K562 (cell line): ENCODE data around the gene DBNL. TPM values are rescaled to one million over a fixed set of nuclear protein-coding genes. Genes with fewer than 3 reads are reported as not detected.
A peak's percentile ranks its signal among the peaks of the same experiment; 100 is the strongest.

Source experiments
- ADNP ChIP-seq: fragments of 200-800 bp; sonication (Bioruptor generic); IDR thresholded peaks from 2 replicates; pipeline ENCODE4 v1.6.1; 2016; ENCODE audit warnings: missing genetic modification characterization, missing compliant biosample characterization
- CBX3 ChIP-seq, 2 experiments: IDR thresholded peaks; 1 replicate in 1 of 2; 2 replicates in 1 of 2; pipeline ENCODE4 v1.6.1; 2012; ENCODE audit warnings: inconsistent platforms in 2 of 2, low read length in 2 of 2, borderline replicate concordance in 1 of 2, control low read depth in 1 of 2
- CCAR2 ChIP-seq: fragments of 200-400 bp; formaldehyde crosslinking; IDR thresholded peaks from 2 replicates; pipeline ENCODE4 v1.6.1; 2017; ENCODE audit warnings: mild to moderate bottlenecking, low read depth, low read length
- ERF ChIP-seq: fragments of 450-650 bp; formaldehyde crosslinking; IDR thresholded peaks from 2 replicates; pipeline ENCODE4 v1.4.0; 2020; ENCODE audit warnings: mild to moderate bottlenecking, mixed read lengths
- ETV6 ChIP-seq, 3 experiments: fragments of 150-350 bp in 1 of 3; sonication (generic) in 1 of 3; formaldehyde crosslinking in 1 of 3; IDR thresholded peaks; 2 replicates each; pipeline versions ENCODE4 v1.6.1 to v1.8.0; 2014 to 2022; ENCODE audit warnings: borderline replicate concordance in 2 of 3, low read depth in 2 of 3, antibody characterized with exemption in 1 of 3, low read length in 1 of 3, mild to moderate bottlenecking in 1 of 3, missing genetic modification reagents in 1 of 3
- FOS ChIP-seq: IDR thresholded peaks from 3 replicates; pipeline ENCODE4 v1.6.1; 2011; ENCODE audit not compliant: insufficient read length; ENCODE audit errors: extremely low read depth
- GTF2F1 ChIP-seq: IDR thresholded peaks from 2 replicates; pipeline ENCODE4 v1.6.1; 2011; ENCODE audit warnings: low read depth, low read length, improper control_type of control experiment
- HDAC6 ChIP-seq: IDR thresholded peaks from 2 replicates; pipeline ENCODE4 v1.6.1; 2012; ENCODE audit warnings: low read depth, mild to moderate bottlenecking, control low read depth, inconsistent platforms, low read length, moderate library complexity
- MEF2D ChIP-seq: conservative IDR thresholded peaks from 2 replicates; pipeline ENCODE4 v1.6.1; 2016; ENCODE audit warnings: low read depth, missing genetic modification characterization, missing compliant biosample characterization
- PHB ChIP-seq: fragments of 250-450 bp; sonication (Bioruptor Pico); IDR thresholded peaks from 2 replicates; pipeline ENCODE4 v1.5.0; 2021
- PPARD ChIP-seq: fragments of 250-450 bp; sonication (Bioruptor Pico); IDR thresholded peaks from 2 replicates; pipeline ENCODE4 v1.8.0; 2022; ENCODE audit warnings: inconsistent platforms, mild to moderate bottlenecking, moderate library complexity
- SMAD2 ChIP-seq: fragments of 150-350 bp; IDR thresholded peaks from 2 replicates; pipeline ENCODE4 v1.6.1; 2014; ENCODE audit warnings: low read depth, mild to moderate bottlenecking, low read length
- TSC22D4 ChIP-seq: fragments of 450-650 bp; IDR thresholded peaks from 2 replicates; pipeline ENCODE4 v1.6.1; 2016; ENCODE audit warnings: missing genetic modification characterization, missing biosample characterization, control low read depth
- ZNF12 ChIP-seq: sonication (generic); formaldehyde crosslinking; IDR thresholded peaks from 2 replicates; pipeline ENCODE4 v1.4.0; 2020; ENCODE audit warnings: mild to moderate bottlenecking, missing genetic modification reagents
- ZNF23 ChIP-seq: fragments of 250-450 bp; sonication (Bioruptor Pico); IDR thresholded peaks from 2 replicates; pipeline ENCODE4 v1.4.0; 2020; ENCODE audit warnings: mild to moderate bottlenecking
- ZNF445 ChIP-seq: fragments of 250-450 bp; sonication (Bioruptor Pico); IDR thresholded peaks from 2 replicates; pipeline ENCODE4 v1.4.0; 2020; ENCODE audit warnings: low read depth, mild to moderate bottlenecking, moderate library complexity
- ZNF696 ChIP-seq: fragments of 250-450 bp; sonication (Bioruptor Pico); conservative IDR thresholded peaks from 2 replicates; pipeline ENCODE4 v1.4.0; 2020; ENCODE audit warnings: mild to moderate bottlenecking, moderate library complexity
- ZNF780A ChIP-seq: fragments of 250-450 bp; sonication (Bioruptor Pico); IDR thresholded peaks from 2 replicates; pipeline ENCODE4 v1.5.0; 2021; ENCODE audit warnings: mild to moderate bottlenecking
- ZNF785 ChIP-seq: fragments of 250-450 bp; sonication (Bioruptor Pico); IDR thresholded peaks from 2 replicates; pipeline ENCODE4 v1.4.0; 2020; ENCODE audit warnings: mild to moderate bottlenecking
- polyA plus RNA-seq, 8 experiments: library from polyadenylated mRNA; depleted of rRNA in 4 of 8; stranded (reverse) in 5 of 8; unstranded in 3 of 8; fragments of >200 nt; fragmentation: Nextera tagmentation in 2 of 8; fragmentation: Illumina TruSeq in 1 of 8; extraction: Ambion mirVana in 2 of 8; extraction: Trizol in 1 of 8; gene quantifications; 2 replicates each; pipeline versions ENCODE4 v1.2.1 to v1.2.3, GENCODE V29; 2011 to 2014; ENCODE audit warnings: inconsistent platforms in 1 of 8, missing spikeins in 1 of 8
- total RNA-seq, 7 experiments: library from RNA; depleted of rRNA in 6 of 7; stranded (reverse); fragments of >200 nt in 6 of 7; fragmentation: Illumina TruSeq in 2 of 7; extraction: Trizol in 2 of 7; gene quantifications; 2 replicates each; pipeline versions ENCODE4 v1.2.1 to v1.2.3, GENCODE V29; 2011 to 2021; ENCODE audit warnings: low replicate concordance in 1 of 7
- TF ChIP-seq, protein P1 (sequence below), 2 experiments: IDR thresholded peaks; 2 replicates each; pipeline ENCODE4 v1.6.1; 2011; ENCODE audit warnings: borderline replicate concordance in 1 of 2, control low read depth in 1 of 2, low read depth in 1 of 2, low read length in 1 of 2, mild to moderate bottlenecking in 1 of 2, mixed read lengths in 1 of 2, moderate library complexity in 1 of 2; ENCODE audit not compliant: insufficient read depth in 1 of 2, insufficient read length in 1 of 2, poor library complexity in 1 of 2, severe bottlenecking in 1 of 2; ENCODE audit errors: extremely low read depth in 1 of 2
- TF ChIP-seq, protein P2 (sequence below): sonication (generic); IDR thresholded peaks from 2 replicates; pipeline ENCODE4 v1.6.1; 2016
- TF ChIP-seq, protein P3 (sequence below): sonication (generic); formaldehyde crosslinking; IDR thresholded peaks from 2 replicates; pipeline ENCODE4 v1.8.1; 2023; ENCODE audit warnings: missing genetic modification reagents, mild to moderate bottlenecking, borderline replicate concordance

DBNL gene
- total and polyA plus RNA-seq, 9 of the 15 experiments (the other 6 are each of a cell fraction or from before 2014, with no cell fraction given), result 1.9 to 65.1 (median 38.9) TPM

DNA sequence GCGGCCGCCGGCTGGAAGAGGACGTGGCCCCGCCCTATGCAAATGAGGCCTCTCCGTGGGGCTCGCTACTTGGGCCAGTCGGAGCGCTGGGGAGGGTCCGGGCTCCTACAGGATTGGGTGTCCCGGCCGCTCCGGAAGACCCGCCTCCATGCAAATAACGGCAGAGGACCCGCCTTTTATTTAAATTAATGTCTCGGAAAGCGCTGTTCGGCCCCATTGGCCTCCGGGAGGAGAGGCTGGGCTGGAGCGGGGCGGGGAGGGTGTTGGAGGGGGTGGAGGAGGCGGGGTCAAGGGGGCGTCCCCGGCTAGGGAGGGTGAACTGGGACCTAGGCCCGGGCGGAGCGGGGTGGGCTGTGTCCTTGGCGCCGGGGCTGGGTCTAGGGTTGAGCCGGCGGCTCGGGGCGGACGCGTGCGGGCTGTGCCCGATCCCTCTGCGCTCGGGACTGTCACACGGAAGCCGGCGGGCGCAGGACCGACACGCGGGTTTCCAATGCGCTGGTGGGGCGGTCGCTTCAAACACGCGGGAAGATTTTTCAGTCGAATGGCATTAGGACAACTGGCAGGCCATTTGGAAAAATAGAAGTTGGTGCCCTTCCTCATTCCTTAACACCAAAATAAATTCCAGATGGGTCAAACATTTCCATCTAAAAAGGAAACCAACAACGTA lies 38.2 kb downstream of the DBNL start (continued):
- TF ChIP-seq ETV6 (IDR thresholded peaks at IDR 0.05; ENCODE audit: borderline replicate concordance in 1 of 2, low read depth in 2 of 2, low read length in 1 of 2), result no peak
- TF ChIP-seq ETV6 (CRISPR knock-in tag; IDR thresholded peaks at IDR 0.05; ENCODE audit: borderline replicate concordance), result no peak
- TF ChIP-seq FOS, result peak; percentile 88
- TF ChIP-seq ZNF785 (CRISPR knock-in tag), result no peak
- TF ChIP-seq PPARD (CRISPR knock-in tag), result no peak
- TF ChIP-seq ERF (CRISPR knock-in tag), result no peak
- TF ChIP-seq GTF2F1, result no peak
- TF ChIP-seq ADNP, result no peak
- TF ChIP-seq, protein P1, sequence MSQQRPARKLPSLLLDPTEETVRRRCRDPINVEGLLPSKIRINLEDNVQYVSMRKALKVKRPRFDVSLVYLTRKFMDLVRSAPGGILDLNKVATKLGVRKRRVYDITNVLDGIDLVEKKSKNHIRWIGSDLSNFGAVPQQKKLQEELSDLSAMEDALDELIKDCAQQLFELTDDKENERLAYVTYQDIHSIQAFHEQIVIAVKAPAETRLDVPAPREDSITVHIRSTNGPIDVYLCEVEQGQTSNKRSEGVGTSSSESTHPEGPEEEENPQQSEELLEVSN (IDR thresholded peaks at IDR 0.05; ENCODE audit: borderline replicate concordance in 1 of 2, extremely low read depth in 1 of 2, insufficient read depth in 1 of 2, insufficient read length in 1 of 2, low read depth in 1 of 2, low read length in 1 of 2, poor library complexity in 1 of 2, severe bottlenecking in 1 of 2), result peak; percentile 60 to 92
- no peak for TF ChIP-seq CBX3 (IDR thresholded peaks at IDR 0.05; ENCODE audit: borderline replicate concordance in 1 of 2, low read length in 2 of 2)
- no peak for TF ChIP-seq PHB (CRISPR knock-in tag)
- TF ChIP-seq ZNF23 (CRISPR knock-in tag), result no peak
- no peak for TF ChIP-seq SMAD2
- TF ChIP-seq TSC22D4 (tag), result no peak
- TF ChIP-seq MEF2D (tag), result no peak
- no peak for TF ChIP-seq CCAR2
- TF ChIP-seq ZNF12, result no peak
- no peak for TF ChIP-seq ZNF780A (CRISPR knock-in tag)
- TF ChIP-seq, protein P2, sequence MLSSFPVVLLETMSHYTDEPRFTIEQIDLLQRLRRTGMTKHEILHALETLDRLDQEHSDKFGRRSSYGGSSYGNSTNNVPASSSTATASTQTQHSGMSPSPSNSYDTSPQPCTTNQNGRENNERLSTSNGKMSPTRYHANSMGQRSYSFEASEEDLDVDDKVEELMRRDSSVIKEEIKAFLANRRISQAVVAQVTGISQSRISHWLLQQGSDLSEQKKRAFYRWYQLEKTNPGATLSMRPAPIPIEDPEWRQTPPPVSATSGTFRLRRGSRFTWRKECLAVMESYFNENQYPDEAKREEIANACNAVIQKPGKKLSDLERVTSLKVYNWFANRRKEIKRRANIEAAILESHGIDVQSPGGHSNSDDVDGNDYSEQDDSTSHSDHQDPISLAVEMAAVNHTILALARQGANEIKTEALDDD, result no peak
- TF ChIP-seq, protein P3, sequence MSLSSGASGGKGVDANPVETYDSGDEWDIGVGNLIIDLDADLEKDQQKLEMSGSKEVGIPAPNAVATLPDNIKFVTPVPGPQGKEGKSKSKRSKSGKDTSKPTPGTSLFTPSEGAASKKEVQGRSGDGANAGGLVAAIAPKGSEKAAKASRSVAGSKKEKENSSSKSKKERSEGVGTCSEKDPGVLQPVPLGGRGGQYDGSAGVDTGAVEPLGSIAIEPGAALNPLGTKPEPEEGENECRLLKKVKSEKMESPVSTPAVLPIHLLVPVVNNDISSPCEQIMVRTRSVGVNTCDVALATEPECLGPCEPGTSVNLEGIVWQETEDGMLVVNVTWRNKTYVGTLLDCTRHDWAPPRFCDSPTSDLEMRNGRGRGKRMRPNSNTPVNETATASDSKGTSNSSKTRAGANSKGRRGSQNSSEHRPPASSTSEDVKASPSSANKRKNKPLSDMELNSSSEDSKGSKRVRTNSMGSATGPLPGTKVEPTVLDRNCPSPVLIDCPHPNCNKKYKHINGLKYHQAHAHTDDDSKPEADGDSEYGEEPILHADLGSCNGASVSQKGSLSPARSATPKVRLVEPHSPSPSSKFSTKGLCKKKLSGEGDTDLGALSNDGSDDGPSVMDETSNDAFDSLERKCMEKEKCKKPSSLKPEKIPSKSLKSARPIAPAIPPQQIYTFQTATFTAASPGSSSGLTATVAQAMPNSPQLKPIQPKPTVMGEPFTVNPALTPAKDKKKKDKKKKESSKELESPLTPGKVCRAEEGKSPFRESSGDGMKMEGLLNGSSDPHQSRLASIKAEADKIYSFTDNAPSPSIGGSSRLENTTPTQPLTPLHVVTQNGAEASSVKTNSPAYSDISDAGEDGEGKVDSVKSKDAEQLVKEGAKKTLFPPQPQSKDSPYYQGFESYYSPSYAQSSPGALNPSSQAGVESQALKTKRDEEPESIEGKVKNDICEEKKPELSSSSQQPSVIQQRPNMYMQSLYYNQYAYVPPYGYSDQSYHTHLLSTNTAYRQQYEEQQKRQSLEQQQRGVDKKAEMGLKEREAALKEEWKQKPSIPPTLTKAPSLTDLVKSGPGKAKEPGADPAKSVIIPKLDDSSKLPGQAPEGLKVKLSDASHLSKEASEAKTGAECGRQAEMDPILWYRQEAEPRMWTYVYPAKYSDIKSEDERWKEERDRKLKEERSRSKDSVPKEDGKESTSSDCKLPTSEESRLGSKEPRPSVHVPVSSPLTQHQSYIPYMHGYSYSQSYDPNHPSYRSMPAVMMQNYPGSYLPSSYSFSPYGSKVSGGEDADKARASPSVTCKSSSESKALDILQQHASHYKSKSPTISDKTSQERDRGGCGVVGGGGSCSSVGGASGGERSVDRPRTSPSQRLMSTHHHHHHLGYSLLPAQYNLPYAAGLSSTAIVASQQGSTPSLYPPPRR (CRISPR knock-in tag), result no peak
- no peak for TF ChIP-seq ZNF696 (CRISPR knock-in tag)
- no peak for TF ChIP-seq HDAC6
- no peak for TF ChIP-seq ZNF445 (CRISPR knock-in tag)
